Measurements from ENCODE around the gene MIA2.

The MIA2 gene

GRCh38 chr14:39406560-39406959 lies 172.8 kb downstream of the MIA2 start:
- DNase-seq, result no peak

DNA sequence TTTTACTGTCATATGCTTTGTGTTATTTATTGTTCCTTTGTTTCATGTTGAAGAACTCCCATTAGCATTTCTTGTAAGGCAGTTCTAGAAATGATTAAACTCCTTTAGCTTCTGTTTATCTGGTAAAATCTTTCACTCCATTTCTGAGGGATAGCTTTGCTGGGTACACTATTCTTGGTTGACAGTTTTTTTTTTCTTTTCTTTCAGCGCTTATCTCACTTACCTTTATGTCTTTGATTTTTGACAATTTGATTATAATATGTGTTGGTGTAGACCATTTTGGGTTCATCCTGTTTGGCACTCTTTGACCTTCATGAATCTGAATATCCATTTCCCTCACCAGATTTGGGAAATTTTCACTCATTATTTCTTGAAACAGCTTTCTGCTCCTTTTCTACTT lies 182.4 kb downstream of the MIA2 start:
- DNase-seq, result no peak

- no peak for DNase-seq
These were observed 183.3 kb downstream of the MIA2 start for GRCh38 chr14:39417014-39417413.

DNA sequence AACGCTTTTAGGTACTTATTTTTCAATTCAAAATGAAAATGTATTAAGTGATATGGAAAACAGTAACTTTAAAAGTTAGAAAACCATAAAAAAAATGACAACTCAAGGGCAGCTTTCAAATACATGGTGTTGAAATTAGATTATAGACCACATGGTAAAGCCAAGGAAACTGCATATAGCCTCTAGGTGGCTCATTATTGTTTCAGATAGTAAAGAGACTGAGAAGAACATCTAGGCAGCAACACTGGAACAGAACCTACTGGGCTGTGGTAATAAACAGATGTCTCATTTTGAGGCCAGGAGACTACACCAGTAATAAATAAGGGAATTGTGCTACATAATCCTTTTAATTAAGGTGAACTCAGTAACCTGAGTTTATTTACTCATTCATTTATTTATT lies 185.6 kb downstream of the MIA2 start:
- DNase-seq, result peak; percentile 15 to 44

GRCh38 chr14:39422243-39422642 lies 188.5 kb downstream of the MIA2 start:
- no peak for DNase-seq

- no peak for DNase-seq
These were observed 190.1 kb downstream of the MIA2 start for GRCh38 chr14:39423793-39424192.

DNA sequence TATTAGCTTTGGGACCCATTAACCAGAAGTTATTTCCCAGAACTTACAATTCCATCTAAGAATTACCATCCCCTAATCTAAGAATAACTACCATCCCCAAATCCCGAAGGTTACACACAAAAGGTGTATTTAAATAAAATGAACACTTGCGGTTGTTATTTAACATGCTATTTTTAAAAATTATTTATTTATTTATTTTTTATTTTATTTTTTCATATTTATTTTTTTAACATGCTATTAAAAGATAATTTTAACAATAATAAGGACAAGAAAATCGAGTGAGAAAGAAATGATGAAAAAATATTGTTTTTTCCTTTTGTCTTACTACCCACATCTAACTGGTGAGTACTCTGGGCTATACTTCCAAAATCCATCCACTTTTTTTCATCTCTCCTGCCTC lies 192.2 kb downstream of the MIA2 start:
- no peak for DNase-seq

DNA sequence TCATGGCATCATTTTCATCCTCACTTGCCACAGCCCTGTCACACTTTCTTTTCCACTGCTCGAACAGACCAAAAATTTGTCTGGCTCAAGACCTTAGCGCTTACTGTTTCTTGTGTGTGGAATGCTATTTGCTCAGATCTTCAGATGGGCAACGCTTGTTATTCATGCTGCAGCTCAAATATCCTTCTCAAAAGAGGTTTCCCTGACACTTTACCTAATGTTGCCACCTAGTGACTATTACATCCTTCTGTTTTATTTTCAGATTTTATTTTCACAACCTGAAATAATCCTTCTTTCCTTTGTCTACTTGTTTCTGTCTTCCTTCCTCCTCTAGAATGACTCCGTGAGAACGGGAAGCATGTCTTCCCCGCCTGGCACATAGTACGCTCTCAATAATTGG lies 192.9 kb downstream of the MIA2 start:
- DNase-seq, result peak; percentile 58 to 67

DNA sequence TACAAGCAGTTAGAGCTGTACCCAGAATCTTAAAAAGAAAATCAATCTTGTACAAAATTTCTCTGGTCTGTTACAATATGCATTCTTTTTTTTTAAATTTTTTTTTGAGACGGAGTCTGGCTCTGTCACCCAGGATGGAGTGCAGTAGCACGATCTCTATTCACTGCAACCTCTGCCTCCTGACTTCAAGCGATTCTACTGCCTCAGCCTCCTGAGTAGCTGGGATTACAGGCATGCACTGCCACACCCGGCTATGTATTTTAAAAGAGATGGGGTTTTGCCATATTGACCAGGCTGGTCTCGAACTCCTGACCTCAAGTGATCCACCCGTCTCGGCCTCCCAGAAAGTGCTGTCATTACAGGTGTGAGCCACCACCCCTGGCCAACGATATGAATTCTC lies 194.4 kb downstream of the MIA2 start:
- DNase-seq, result no peak

DNA sequence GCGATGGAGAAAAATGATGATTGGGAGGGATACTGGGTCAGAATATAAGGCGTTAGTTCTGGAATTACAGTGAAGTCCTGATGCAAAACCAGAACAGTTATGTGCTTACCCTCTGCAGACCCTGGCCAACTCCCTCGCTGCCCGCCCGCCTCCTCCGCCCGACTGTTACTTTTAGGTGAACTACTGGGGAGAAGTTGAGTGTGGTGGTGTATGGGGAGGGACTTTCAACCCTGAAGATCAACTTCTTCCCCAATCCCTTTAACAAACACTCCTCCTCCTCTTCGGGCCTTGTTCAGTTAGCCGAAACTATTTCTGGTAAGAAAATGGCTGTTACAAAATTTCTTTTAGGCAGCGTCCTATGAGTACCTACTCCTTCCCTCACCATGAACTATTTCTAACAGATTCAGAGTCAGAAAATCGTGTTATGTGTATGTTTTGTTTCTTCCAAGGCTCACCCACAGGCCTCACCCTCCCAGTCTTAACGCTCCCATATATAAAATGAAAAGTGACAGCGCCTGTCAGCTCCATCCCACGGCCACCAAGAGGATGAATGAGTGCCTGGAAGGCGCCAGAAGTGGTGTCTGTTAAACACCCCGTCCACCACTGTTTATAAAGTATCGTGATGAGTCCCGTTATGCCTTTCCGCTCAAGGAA lies 197.2 kb downstream of the MIA2 start:
- DNase-seq, result peak; percentile 31 to 47

- DNase-seq, result peak in 1 of 2 experiments; percentile 35
These were observed 197.9 kb downstream of the MIA2 start for GRCh38 chr14:39431416-39432178.

- peak; percentile 89 to 97 for DNase-seq
These were observed 198.5 kb downstream of the MIA2 start, which contains the start of gene FBXO33 for GRCh38 chr14:39432179-39432618. Gene FBXO33 (minus strand): TSS chr14:39432433. CDS start chr14:39432162, 271 bp downstream.

GRCh38 chr14:39432619-39433451 lies 199.1 kb downstream of the MIA2 start:
- peak; percentile 28 to 34 for DNase-seq

DNA sequence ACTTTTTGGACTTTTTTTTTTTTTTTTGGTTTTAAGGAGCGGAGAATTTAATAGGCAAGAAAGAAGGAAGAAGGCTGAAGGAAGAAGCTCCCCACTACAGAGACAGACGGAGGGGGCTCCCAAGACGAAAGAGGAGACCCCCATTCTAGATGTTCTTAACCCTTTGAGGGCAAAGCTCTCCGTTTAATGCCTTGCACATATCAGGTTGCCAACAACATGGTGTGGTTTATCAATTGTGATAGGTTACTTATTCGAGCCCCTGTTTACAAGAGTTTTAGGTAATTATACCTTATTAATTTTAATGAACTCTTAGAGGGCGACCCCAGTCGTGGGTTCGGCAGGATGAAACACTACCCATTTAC lies 199.7 kb downstream of the MIA2 start:
- no peak for DNase-seq

DNA sequence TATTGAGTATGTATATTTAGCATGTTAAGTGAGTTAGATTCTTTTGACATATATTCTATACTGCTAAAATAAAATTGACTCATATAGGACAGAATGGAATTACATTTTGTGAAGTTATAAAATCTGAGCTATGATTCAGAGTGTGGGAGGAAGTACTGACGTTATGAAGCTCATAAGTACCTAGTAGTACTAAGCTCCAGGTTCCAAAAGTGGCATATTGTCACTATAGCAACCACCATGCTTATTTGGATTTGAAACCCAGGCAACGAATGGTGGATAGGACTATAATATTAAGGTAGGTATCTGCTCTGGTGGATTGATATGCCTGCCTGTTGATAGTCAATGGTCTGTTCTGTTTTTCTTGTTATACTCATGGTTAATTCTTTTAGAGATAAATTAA lies 200.7 kb downstream of the MIA2 start:
- no peak for DNase-seq

DNA sequence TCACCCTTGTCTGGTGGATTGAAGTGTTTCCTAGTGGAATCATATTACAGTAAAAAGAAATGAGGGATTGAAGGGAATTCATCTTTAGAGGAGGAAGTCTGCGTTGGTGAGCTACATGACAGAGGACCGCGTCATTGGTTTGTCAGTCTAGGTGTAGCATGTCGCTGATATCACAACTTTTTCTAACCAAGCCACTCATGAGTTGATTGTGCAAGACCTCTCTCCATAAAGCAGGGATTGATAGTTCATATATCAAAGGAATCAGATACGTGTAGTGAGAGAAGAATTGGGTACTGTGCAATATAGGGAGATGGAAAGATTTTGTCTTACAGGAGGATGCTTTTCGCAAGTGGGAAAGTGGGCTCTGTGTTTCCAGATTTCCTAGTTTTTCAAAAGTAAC lies 201.5 kb downstream of the MIA2 start:
- DNase-seq, result no peak

Measured in AML-193 (cell line).